ENCODE data around the gene AASDH.

DNA sequence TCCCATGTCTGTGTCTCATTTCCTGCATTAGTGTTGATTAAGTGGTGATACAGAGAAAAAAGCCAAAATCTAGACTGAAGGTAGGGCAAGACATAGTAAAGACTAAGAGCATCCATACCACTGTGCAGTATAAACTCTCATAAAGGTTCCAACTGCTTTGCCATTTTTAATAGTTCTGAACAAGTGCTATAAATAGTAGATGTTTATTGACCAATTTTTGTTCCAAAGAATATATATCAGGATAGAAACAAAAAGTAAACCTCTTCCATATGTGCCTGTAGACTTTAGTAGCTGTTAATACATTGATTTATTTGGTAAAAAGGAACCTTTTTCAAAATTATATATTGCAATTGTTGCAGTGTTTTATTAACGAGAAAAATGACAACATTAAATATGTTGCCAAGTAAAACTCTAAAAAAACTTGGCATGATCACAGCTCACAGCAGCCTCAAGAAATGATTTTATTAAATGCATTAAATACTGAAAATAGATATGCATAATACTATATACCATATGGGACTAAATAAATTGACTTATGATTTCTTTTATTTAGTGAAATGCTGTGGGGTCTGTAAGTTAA, 22.3 kb upstream of the AASDH start:
- TF ChIP-seq, protein P1, sequence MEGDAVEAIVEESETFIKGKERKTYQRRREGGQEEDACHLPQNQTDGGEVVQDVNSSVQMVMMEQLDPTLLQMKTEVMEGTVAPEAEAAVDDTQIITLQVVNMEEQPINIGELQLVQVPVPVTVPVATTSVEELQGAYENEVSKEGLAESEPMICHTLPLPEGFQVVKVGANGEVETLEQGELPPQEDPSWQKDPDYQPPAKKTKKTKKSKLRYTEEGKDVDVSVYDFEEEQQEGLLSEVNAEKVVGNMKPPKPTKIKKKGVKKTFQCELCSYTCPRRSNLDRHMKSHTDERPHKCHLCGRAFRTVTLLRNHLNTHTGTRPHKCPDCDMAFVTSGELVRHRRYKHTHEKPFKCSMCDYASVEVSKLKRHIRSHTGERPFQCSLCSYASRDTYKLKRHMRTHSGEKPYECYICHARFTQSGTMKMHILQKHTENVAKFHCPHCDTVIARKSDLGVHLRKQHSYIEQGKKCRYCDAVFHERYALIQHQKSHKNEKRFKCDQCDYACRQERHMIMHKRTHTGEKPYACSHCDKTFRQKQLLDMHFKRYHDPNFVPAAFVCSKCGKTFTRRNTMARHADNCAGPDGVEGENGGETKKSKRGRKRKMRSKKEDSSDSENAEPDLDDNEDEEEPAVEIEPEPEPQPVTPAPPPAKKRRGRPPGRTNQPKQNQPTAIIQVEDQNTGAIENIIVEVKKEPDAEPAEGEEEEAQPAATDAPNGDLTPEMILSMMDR (IDR thresholded peaks at IDR 0.05) = no peak
- no peak for TF ChIP-seq POLR2A (IDR thresholded peaks at IDR 0.05)
